ENCODE results near the gene CMTM6. TPM values are rescaled to one million over a fixed set of nuclear protein-coding genes. Genes with fewer than 3 reads are reported as not detected.

The CMTM6 gene
- total and polyA plus RNA-seq, 2 of the 8 experiments (the other 6 are each of a cell fraction or from before 2014, with no cell fraction given): 24.0 to 51.5 TPM

- Histone ChIP-seq H3K23ac (ENCODE audit: insufficient read length) (no peak overlapping the region), H4K5ac (ENCODE audit: insufficient read length, low read depth, low read length) (no peak overlapping the region), H2AK5ac (ENCODE audit: low read depth, low read length) (no peak overlapping the region), H3K27me3 (replicated peaks in 1 of 4; ENCODE audit: control insufficient read depth in 3 of 4, extremely low read depth in 1 of 4, insufficient read depth in 3 of 4, low read length in 3 of 4) (no peaks in the 10 kb centered on the region), H2BK120ac (replicated peaks; ENCODE audit: low read depth, low read length) (no peak overlapping the region), H3K27ac (ENCODE audit: low read depth, low read length) (no peak overlapping the region), H3K9me3 (ENCODE audit: insufficient read depth in 2 of 2, low read depth in 1 of 2, low read length in 1 of 2) (no peaks in the 10 kb centered on the region), H3K14ac (ENCODE audit: insufficient read length) (no peak overlapping the region), H4K8ac (ENCODE audit: extremely low read depth, insufficient read depth, low read length) (no peak overlapping the region), H2BK12ac (ENCODE audit: low read depth, low read length) (no peak overlapping the region), H3K9ac (replicated peaks in 1 of 4; ENCODE audit: extremely low read depth in 1 of 4, low read depth in 3 of 4, low read length in 3 of 4) (no peak overlapping the region), H4K20me1 (replicated peaks in 1 of 2; ENCODE audit: control insufficient read depth in 1 of 2, insufficient read depth in 2 of 2, low read length in 2 of 2) (peaks cover 0 to 4% of the 10 kb centered on the region in 2 experiments), H3K4me1 (replicated peaks in 1 of 4; ENCODE audit: control insufficient read depth in 3 of 4, insufficient read depth in 4 of 4, low read length in 3 of 4) (no peaks in the 10 kb centered on the region), H3K4ac (replicated peaks; ENCODE audit: insufficient read length, low read depth, low read length) (no peak overlapping the region), H2BK20ac (ENCODE audit: low read length) (no peak overlapping the region), H3K79me2 (ENCODE audit: control insufficient read depth in 1 of 2, insufficient read depth in 2 of 2, low read length in 2 of 2) (peaks cover 0 to 5% of the 10 kb centered on the region in 2 experiments; a peak in 1 of 4 replicates), H3K36me3 (ENCODE audit: control insufficient read depth in 2 of 4, insufficient read depth in 4 of 4, low read length in 3 of 4) (peaks cover 0 to 7% (median 3%) of the 10 kb centered on the region in 4 experiments; a peak in 2 of 8 replicates), H3K56ac (replicated peaks; ENCODE audit: insufficient read length, low read depth, low read length) (no peak overlapping the region), H3K4me2 (ENCODE audit: insufficient read depth in 1 of 2, low read depth in 2 of 2, low read length in 2 of 2) (no peak overlapping the region), H2AFZ (ENCODE audit: low read length) (no peak overlapping the region), H2BK5ac (ENCODE audit: low read depth, low read length) (no peak overlapping the region), H4K91ac (replicated peaks; ENCODE audit: insufficient read length, low read length) (no peak overlapping the region), H3K4me3 (ENCODE audit: extremely low read depth in 1 of 4, insufficient read depth in 2 of 4, low read depth in 3 of 4, low read length in 4 of 4) (no peak overlapping the region), H3K79me1 (ENCODE audit: low read depth, low read length) (no peaks in the 10 kb centered on the region), H3K18ac (ENCODE audit: extremely low read depth, low read length) (no peak overlapping the region), H3K23me2 (ENCODE audit: low read depth, low read length) (no peaks in the 10 kb centered on the region), H2BK15ac (ENCODE audit: low read length) (no peak overlapping the region)
- POLR2A ChIA-PET (ENCODE audit: partially characterized antibody): no interaction called here
- FAIRE-seq (no peak), DNase-seq (ENCODE audit: low read depth in 1 of 2, low spot score in 2 of 2) (no peak)
- CTCF ChIA-PET (ENCODE audit: partially characterized antibody): interaction anchor here (0.7 to 1.3 kb wide), 5 partner anchors 12 to 114 kb away, joined by 3 to 4 read pairs (median 3); no protein-coding TSS in a partner anchor
- WGBS, 2 experiments (ENCODE audit: extremely low coverage in 1 of 2, insufficient coverage in 1 of 2, insufficient read length in 1 of 2, insufficient replicate concordance in 2 of 2, low coverage in 1 of 2, low lambda C conversion rate in 2 of 2, missing lambda C conversion rate in 1 of 2): 90% methylated on average over 3 of the region's 3 CpGs; no CpG with 5 or more reads in 1 of the 2 experiments
- no peak for TF ChIP-seq HDAC6 (IDR thresholded peaks at IDR 0.05; ENCODE audit: low read depth, low read length)
- no peak for TF ChIP-seq CTCF (IDR thresholded peaks at IDR 0.05; ENCODE audit: control extremely low read depth in 1 of 3, insufficient read depth in 1 of 3, low read depth in 1 of 3, low read length in 3 of 3)
- no peak for TF ChIP-seq EP300 (IDR thresholded peaks at IDR 0.05; ENCODE audit: borderline replicate concordance in 1 of 2, low read depth in 2 of 2, low read length in 2 of 2)
- no peak for TF ChIP-seq CEBPB (IDR thresholded peaks at IDR 0.05; ENCODE audit: low read depth, low read length)
- no peak for TF ChIP-seq ZNF274 (IDR thresholded peaks at IDR 0.05; ENCODE audit: borderline replicate concordance, extremely low read depth, low read length)
- TF ChIP-seq BACH1 (IDR thresholded peaks at IDR 0.05; ENCODE audit: low read length): no peak
- TF ChIP-seq CHD1 (IDR thresholded peaks at IDR 0.05; ENCODE audit: low read depth, low read length): no peak
- no peak for TF ChIP-seq TBP (IDR thresholded peaks at IDR 0.05; ENCODE audit: low read depth, low read length)
- no peak for TF ChIP-seq SUZ12 (IDR thresholded peaks at IDR 0.05; ENCODE audit: low read length)
- TF ChIP-seq RNF2 (IDR thresholded peaks at IDR 0.05; ENCODE audit: borderline replicate concordance, low read depth, low read length, missing control alignments, poor library complexity, severe bottlenecking): no peak
- no peak for TF ChIP-seq RXRA (IDR thresholded peaks at IDR 0.05; ENCODE audit: insufficient read depth, low read depth, low read length)
Measured at GRCh38 chr3:32488474-32489008, 14.1 kb downstream of the CMTM6 start.

Data from H1 (cell line).